ENCODE data around the gene PDGFRB.

The PDGFRB gene

DNA sequence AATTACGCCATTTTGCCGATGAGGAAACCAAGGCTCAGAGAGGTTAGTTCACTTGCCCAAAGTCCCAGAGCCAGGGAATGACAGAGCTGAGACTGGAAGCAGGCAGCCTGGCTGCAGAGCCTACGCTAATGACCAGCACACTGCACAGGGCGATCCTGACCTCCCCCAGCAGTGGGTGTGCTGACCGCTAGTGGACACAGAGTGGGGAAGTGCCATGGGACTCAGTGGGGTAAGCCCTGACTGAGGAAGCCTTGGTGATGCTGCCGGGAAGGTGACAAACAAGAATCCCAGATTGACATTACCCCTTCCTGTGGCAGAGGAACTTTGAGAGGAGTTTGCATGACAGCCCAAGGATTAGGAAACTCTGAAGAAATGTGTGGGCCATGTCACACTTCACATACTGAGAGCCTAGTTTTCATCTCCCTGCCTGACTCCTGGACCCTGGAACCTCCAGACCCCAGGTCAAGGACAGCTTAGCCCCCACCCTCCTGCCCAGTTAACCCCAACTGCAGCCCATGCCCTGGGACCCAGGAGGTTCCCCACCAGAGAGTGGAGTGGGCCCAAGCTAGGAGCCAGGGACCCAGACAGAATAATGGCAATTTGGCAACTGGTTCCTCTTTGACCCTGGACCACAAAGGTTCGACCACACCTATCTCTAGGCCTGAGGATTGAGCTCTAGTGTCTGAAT is 49.6 kb downstream of the PDGFRB start:
- H3K4me3 ChIP-seq (ENCODE audit: low read depth, low read length), result no peak overlapping the region
- POLR2A ChIA-PET, result interaction anchor here (1.5 kb wide), 1 partner anchor 105 kb away, joined by 4 read pairs; the partner anchor contains the start of genes HMGXB3 and TIGD6
- TF ChIP-seq, protein P1, sequence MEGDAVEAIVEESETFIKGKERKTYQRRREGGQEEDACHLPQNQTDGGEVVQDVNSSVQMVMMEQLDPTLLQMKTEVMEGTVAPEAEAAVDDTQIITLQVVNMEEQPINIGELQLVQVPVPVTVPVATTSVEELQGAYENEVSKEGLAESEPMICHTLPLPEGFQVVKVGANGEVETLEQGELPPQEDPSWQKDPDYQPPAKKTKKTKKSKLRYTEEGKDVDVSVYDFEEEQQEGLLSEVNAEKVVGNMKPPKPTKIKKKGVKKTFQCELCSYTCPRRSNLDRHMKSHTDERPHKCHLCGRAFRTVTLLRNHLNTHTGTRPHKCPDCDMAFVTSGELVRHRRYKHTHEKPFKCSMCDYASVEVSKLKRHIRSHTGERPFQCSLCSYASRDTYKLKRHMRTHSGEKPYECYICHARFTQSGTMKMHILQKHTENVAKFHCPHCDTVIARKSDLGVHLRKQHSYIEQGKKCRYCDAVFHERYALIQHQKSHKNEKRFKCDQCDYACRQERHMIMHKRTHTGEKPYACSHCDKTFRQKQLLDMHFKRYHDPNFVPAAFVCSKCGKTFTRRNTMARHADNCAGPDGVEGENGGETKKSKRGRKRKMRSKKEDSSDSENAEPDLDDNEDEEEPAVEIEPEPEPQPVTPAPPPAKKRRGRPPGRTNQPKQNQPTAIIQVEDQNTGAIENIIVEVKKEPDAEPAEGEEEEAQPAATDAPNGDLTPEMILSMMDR (IDR thresholded peaks at IDR 0.05; ENCODE audit: insufficient read depth, low read length, missing control alignments), result no peak
- CTCF ChIA-PET, result interaction anchor here (1.0 to 1.8 kb wide), 3 partner anchors 24 to 109 kb away, joined by 4 read pairs; no protein-coding TSS in a partner anchor
- DNase-seq (ENCODE audit: low read depth, low spot score), result no peak

DNA sequence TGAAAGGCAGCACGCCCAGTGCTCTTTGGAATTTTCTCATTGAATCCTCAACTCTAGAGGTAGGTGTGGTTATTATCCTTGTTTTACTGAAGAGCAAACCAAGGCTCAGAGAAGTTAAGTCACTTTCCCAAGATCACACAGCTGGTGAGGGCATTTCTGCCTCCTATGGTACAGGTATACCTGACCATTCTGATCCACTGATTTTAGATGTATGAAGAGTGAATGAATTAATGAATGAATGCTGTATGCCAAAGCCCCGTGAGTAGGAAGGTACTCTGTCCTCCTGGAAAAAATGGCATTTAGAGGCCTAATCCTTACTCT is 51.1 kb downstream of the PDGFRB start:
- CTCF ChIA-PET, result no interaction called here
- POLR2A ChIA-PET, result no interaction called here
- DNase-seq (ENCODE audit: low read depth, low spot score), result no peak
- TF ChIP-seq, protein P1 (IDR thresholded peaks at IDR 0.05; ENCODE audit: insufficient read depth, low read length, missing control alignments), result no peak
- H3K4me3 ChIP-seq (ENCODE audit: low read depth, low read length), result no peak overlapping the region

DNA sequence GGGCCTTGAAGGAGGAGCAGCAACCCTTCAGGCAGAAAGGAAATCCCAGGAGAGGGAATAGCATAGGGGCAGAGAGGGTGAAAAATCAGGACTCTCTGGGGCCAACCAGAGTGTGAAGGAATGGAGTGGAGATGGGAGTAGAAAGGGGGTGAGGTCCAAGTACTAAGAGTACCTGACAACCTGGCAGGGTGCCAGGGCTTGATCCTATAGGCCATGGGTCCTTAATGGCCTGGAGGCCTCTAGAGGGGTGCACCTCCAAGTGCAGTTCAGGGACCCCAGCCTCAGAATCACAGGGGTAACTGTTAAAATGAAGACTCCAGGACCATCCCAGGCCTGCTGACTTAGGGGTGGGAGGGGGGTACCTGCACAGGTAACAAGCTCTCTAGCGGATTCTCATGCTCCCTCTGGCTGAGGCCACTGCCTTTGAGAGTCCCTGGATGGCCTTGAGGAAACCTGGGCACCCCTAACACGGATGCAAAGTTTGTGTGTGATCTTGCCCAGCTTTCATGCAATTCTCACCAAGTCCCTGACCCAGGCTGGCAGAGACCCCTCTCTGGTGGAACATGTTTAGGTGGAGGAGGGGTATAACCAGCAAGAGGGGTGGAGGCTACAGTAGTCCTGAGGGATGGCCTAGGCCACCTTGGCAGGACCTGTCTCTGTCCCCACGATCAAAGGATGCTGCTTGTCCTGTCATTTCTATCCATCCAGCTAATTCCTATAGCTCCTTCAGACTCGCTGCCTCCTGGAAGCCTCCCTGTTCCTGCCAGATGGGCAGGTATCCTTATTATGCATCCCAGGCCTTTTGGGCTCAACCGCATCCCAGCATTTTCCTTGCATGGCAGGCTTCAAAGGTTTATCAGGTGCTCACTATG is 51.7 kb downstream of the PDGFRB start:
- ChIA-PET CTCF (no interaction called here), POLR2A (no interaction called here)
- TF ChIP-seq, protein P1 (IDR thresholded peaks at IDR 0.05; ENCODE audit: insufficient read depth, low read length, missing control alignments), result no peak
- H3K4me3 ChIP-seq (ENCODE audit: low read depth, low read length), result no peak overlapping the region
- no peak for DNase-seq (ENCODE audit: low read depth, low spot score)

DNA sequence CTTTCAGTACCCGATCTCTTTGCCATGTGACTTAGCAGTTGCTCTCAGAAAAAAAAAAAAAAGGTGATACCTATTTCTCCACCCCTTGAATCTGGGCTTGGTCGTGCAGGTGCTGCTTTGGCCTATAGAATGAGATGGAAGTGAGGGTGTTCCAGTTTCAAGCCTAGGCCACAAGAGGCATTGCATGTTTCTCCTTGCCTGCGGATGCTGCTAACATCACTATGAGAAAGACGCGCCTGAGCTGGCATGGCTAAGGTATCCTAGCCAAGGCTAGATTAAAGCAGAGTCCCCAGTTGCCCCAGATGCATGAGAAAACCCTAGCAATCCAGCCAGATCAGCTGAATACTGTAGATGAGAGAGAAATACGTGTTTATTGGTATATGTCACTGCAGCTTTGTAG is 54.6 kb downstream of the PDGFRB start:
- DNase-seq (ENCODE audit: low read depth, low spot score), result no peak
- ChIA-PET CTCF (no interaction called here), POLR2A (no interaction called here)
- H3K4me3 ChIP-seq (ENCODE audit: low read depth, low read length), result no peak overlapping the region
- TF ChIP-seq, protein P1 (IDR thresholded peaks at IDR 0.05; ENCODE audit: insufficient read depth, low read length, missing control alignments), result no peak

DNA sequence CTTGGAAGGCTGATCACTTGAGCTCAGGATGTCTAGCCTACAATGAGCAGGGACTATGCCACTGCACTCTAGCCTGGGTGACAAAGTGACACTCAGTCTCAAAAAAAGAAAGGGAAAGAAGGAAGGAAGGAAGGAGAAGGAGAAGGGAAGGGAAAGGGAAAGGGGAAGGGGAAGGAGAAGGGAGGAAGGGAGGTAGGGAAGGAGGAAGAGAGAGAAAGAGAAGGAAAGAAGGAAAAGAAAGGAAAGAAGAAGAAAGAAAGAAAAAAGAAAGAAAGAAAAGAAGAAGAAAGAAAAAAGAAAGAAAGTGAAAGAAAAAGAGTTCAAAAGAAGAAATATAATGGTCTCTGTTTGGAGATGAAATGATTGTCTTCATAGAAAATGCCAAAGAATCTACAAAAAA is 58.5 kb downstream of the PDGFRB start:
- TF ChIP-seq, protein P1 (IDR thresholded peaks at IDR 0.05; ENCODE audit: insufficient read depth, low read length, missing control alignments), result no peak
- CTCF ChIA-PET, result no interaction called here
- POLR2A ChIA-PET, result no interaction called here
- H3K4me3 ChIP-seq (ENCODE audit: low read depth, low read length), result no peak overlapping the region
- DNase-seq (ENCODE audit: low read depth, low spot score), result no peak

DNA sequence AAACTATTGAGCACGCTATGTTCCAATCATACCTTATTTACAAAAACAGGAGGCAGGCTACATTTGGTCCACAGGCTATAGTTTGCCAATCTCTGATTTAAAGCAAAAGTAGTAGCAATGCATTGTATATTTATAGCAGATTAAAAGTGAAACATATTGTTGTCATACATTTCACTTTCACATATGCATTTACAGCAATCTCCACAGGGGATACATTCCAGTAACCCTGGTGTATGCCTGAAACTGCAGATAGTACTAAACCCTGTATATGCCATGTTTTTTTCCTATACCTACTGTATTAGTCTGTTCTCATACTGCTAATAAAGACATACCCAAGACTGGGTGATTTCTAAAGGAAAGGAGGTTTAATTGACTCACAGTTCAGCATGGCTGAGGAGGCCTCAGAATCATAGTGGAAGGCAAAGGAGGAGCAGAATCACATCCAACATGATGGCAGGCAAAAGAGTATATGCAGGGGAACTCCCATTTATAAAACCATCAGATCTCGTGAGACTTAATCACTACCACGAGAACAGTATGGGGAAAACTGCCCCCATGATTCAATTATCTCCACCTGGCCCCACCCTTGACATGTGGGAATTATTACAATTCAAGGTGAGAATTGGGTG is 63.4 kb downstream of the PDGFRB start:
- H3K4me3 ChIP-seq (ENCODE audit: low read depth, low read length), result no peak overlapping the region
- CTCF ChIA-PET, result no interaction called here
- POLR2A ChIA-PET, result no interaction called here
- DNase-seq (ENCODE audit: low read depth, low spot score), result no peak
- TF ChIP-seq, protein P1 (IDR thresholded peaks at IDR 0.05; ENCODE audit: insufficient read depth, low read length, missing control alignments), result no peak
